Left colon (tissue), 2 donors: ENCODE measurements around the gene UBR7. TPM values are rescaled to one million over a fixed set of nuclear protein-coding genes. Genes with fewer than 3 reads are reported as not detected.
"Not testable (repeated sequence)": the region's sequence is repeated elsewhere in the genome, so short reads cannot be mapped to it uniquely, and the experiment has no call there.

Source experiments
- ATAC-seq: fragments of 200-7000 bp; cut with Tn5 transposase; one replicate; pipeline ENCODE4 v1.9.1; 2020; ENCODE audit warnings: mild to moderate bottlenecking, moderate library complexity
- DNase-seq, 2 donors: peaks; one replicate each; pipeline ENCODE4 v3.0.0-alpha.2; 2020
- intact Hi-C, 2 donors: fragments of 100-400 bp; cut with DNase I in 1 of 2; cut with micrococcal nuclease in 1 of 2; formaldehyde crosslinking; loops; one replicate each; pipeline versions ENCODE4 v1.11.2 to v1.14.0; 2022; cut with DNase I, micrococcal nuclease
- long read RNA-seq: library from polyadenylated mRNA; unstranded; transcript quantifications from one replicate; pipeline ENCODE4 v2.0.0, GENCODE V29; 2021
- total RNA-seq, 2 donors: library from RNA; stranded (reverse); fragmentation: NEBNext Ultra II Directional; extraction: Animal tissue kit (Norgen Biotek cat#: 25700); gene quantifications; one replicate each; pipeline ENCODE4 v1.2.1, GENCODE V29; 2021
- donor health status: DM: no; HTN: no; CAD: no.
- donor health status: DM: yes; HTN: yes; CAD: no.

The UBR7 gene
- 10 to 100 TPM; 22.9 to 24.0 TPM for total RNA-seq
- long read RNA-seq, transcript UBR7-201 (11 exons, 3,694 nt), result major isoform, 12 of 31 reads
- long read RNA-seq, partial matches to known transcripts, result 0 of 31 reads
- long read RNA-seq, other reads (novel, unspliced or antisense), result 19 of 31 reads

- peak; percentile 96 for ATAC-seq
- intact Hi-C loops, result no loop called here
Measured at GRCh38 chr14:93206793-93207467, at the start of gene UBR7, which contains the start of gene GON7. Gene UBR7, plus strand, starts transcription at chr14:93207256. Its CDS starts 36 bp downstream, at chr14:93207292. Gene GON7, minus strand, starts transcription at chr14:93207065. Its CDS starts 28 bp downstream, at chr14:93207037.

GRCh38 chr14:93158349-93158748 is 48.7 kb upstream of the UBR7 start:
- ATAC-seq, DNase-seq, intact Hi-C loops: not testable (repeated sequence)

More at GRCh38 chr14:93206793-93207467, at the start of gene UBR7, which contains the start of gene GON7:
- DNase-seq, result peak; percentile 93 to 97

GRCh38 chr14:93159625-93160352 is 47.3 kb upstream of the UBR7 start:
- DNase-seq, intact Hi-C loops: not testable (repeated sequence)
- peak; percentile 5 for ATAC-seq

- ATAC-seq (peak; percentile 65), DNase-seq (peak in 1 of 2 donors; percentile 18)
- intact Hi-C loops, result no loop called here
Measured at GRCh38 chr14:93160353-93160801, 46.7 kb upstream of the UBR7 start.

- ATAC-seq (no peak), DNase-seq (no peak)
- intact Hi-C loops, result no loop called here
Measured at GRCh38 chr14:93161411-93161940, 45.6 kb upstream of the UBR7 start.

- no peak for ATAC-seq
- intact Hi-C loops, result no loop called here
- no peak for DNase-seq
Measured at GRCh38 chr14:93163564-93163963, 43.5 kb upstream of the UBR7 start.

- ATAC-seq, intact Hi-C loops: not testable (repeated sequence)
Measured at GRCh38 chr14:93165271-93166265, 41.5 kb upstream of the UBR7 start.

GRCh38 chr14:93168610-93169009 is 38.4 kb upstream of the UBR7 start:
- ATAC-seq, intact Hi-C loops, DNase-seq: not testable (repeated sequence)

More at GRCh38 chr14:93165271-93166265, 41.5 kb upstream of the UBR7 start:
- DNase-seq, result not testable (repeated sequence)

- intact Hi-C loops, ATAC-seq, DNase-seq: not testable (repeated sequence)
Measured at GRCh38 chr14:93169619-93170018, 37.4 kb upstream of the UBR7 start.

GRCh38 chr14:93170141-93170540 is 36.9 kb upstream of the UBR7 start:
- ATAC-seq, DNase-seq, intact Hi-C loops: not testable (repeated sequence)

GRCh38 chr14:93171376-93171775 is 35.7 kb upstream of the UBR7 start:
- intact Hi-C loops, result no loop called here

GRCh38 chr14:93173943-93174395 is 33.1 kb upstream of the UBR7 start:
- peak; percentile 64 for ATAC-seq
- intact Hi-C loops, result no loop called here

More at GRCh38 chr14:93171376-93171775, 35.7 kb upstream of the UBR7 start:
- DNase-seq (no peak), ATAC-seq (no peak)

GRCh38 chr14:93174731-93175130 is 32.3 kb upstream of the UBR7 start:
- ATAC-seq, DNase-seq, intact Hi-C loops: not testable (repeated sequence)

More at GRCh38 chr14:93173943-93174395, 33.1 kb upstream of the UBR7 start:
- DNase-seq, result no peak

- intact Hi-C loops, result no loop called here
- ATAC-seq (no peak), DNase-seq (no peak)
Measured at GRCh38 chr14:93175492-93175891, 31.6 kb upstream of the UBR7 start.

GRCh38 chr14:93183596-93184317 is 23.3 kb upstream of the UBR7 start:
- intact Hi-C loops, result no loop called here
- peak in 1 of 2 donors; percentile 22 for DNase-seq

GRCh38 chr14:93184391-93185348 is 22.4 kb upstream of the UBR7 start, which contains the start of the genes LYSET and MOAP1:
Gene LYSET, plus strand, starts transcription at chr14:93185317. Its CDS starts 89 bp downstream, at chr14:93185406.
Gene MOAP1, minus strand, starts transcription at chr14:93184897. Its CDS starts 655 bp downstream, at chr14:93184242.
- ATAC-seq (peak; percentile 90), DNase-seq (peak; percentile 88 to 91)
- intact Hi-C loops, result no loop called here

More at GRCh38 chr14:93183596-93184317, 23.3 kb upstream of the UBR7 start:
- peak; percentile 15 for ATAC-seq
